ENCODE results near the gene ZP3.
"Not testable (repeated sequence)": the region's sequence is repeated elsewhere in the genome, so short reads cannot be mapped to it uniquely, and the experiment has no call there.

Gene ZP3

DNA sequence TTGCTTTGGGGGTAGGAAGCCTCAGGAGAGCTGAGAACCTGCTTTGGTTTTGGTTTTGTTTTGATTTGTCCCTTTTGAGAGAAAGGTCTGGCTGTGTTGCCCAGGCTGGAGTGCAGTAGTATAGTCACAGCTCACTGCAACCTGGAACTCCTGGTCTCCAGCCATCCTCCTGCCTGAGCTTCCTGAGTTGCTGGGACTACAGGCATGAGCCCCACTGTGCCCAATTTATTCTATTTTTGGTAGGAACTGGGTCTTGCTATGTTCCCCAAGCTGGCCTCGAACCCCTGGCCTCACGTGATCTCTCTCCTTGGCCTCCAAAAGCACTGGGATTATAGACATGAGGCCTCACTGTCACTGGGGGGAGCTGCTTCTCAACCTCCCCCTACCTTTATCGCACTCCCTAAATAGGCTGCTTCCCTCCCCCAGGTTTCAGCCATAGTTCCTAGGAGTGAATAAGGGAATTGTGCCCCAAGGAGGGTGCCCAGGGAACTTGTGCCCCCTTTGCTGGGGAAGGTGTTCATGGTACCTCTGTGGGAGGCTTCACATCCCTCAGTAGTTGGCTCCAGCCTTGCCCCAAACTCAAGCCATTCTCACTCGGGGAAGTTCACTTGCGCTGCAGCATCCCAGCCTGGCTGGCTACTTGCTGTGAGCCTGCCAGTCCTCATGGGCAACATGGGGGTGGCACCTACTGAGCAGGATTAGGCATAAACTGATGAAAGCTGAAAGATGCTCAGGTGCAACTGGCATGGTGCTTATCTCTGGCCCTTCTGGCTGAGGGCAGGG, 18.1 kb downstream of the ZP3 start:
- not testable (repeated sequence) for DNase-seq

DNA sequence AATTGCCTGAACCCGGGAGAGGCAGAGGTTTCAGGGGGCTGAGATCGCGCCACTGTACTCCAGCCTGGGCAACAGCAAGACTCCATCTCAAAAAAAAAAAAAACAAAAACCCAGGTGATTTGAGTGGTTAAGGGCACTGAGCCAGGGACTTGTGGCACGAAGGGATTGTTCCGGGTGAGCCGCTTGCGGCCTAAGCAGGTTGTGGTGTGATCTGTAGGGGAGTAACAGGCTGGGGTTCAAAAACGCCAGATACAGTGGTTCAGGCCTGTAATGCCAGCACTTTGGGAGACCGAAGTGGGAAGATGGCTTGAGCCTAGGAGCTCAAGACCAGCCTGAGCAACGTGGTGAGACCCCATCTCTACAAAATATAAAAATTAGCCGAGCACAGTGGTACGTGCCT, 19.1 kb downstream of the ZP3 start:
- DNase-seq = not testable (repeated sequence)

DNA sequence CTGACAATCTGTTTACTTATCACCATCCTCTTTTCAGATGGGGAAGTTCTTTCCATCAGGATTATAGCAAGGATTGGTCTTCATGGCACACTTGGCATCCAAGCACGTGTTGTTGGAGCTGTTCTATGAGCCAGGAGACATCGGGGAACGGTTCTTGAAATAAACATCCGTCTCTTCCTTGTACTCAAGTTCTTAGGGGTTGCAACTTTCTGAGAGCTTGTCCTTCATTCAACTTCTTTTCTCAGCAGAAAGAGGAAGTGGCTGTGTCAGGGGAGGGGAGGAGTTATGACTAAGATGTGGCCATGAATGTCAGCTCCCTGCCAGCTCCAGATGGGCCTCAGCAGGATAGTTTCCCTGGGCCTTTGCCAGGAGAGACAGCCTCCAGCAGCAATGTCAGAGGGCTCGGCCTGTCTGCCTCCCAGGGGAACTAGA, 20.8 kb downstream of the ZP3 start:
- peak in 5 of 14 donors; percentile 5 to 21 (median 13) for DNase-seq

DNA sequence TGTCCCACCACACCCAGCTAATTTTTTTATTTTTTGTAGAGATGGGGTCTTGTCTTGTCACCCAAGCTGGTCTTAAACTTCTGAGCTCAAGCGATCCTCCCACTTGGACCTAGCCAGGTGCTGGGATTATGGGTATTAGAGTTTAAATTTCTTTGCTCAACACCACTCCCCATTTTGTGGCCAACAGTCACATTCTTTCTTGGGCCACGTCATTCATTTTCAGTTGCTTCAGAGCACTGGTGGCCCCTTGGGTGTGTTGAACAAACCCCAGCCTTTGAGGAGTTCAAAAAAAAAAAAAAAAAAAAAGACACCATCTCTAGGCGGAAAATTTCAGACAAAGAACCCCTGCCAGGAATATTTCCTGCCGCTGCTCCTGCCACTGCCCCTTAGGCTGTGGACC, 32.3 kb downstream of the ZP3 start:
- DNase-seq = not testable (repeated sequence)

DNA sequence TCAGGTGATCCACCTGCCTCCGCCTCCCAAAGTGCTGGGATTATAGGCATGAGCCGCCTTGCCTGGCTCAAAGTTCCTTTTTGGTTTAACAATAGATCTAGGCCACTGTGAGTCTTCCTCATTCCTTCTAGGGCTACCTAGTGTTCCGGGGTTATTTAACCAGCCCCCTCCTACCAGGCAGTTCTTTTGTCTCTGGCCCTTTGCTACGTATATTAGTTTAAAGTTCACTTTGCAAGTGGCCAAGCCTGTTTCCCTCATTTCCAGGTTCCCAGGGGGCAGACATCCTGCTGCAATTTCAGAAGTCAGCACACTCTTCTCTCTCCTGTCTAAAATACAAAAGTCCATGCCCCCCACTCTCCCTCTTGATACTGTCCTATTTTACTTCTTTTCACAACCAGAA, 33.8 kb downstream of the ZP3 start:
- not testable (repeated sequence) for DNase-seq

DNA sequence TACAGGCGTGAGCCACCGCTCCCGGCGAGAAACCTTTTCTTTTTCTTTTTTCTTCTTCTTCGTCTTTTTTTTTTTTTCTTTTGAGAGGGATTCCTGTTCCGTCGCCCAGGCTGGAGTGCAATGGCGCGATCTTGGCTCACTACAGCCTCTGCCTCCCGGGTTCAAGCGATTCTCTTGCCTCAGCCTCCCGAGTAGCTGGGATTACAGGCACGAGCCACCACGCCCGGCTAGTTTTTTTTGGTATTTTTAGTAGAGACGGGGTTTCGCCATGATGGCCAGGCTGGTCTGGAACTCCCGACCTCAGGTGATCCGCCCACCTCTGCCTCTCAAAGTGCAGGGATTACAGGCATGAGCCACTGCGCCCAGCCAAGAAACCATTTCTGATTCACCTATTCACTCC, 36.0 kb downstream of the ZP3 start:
- DNase-seq = not testable (repeated sequence)

DNA sequence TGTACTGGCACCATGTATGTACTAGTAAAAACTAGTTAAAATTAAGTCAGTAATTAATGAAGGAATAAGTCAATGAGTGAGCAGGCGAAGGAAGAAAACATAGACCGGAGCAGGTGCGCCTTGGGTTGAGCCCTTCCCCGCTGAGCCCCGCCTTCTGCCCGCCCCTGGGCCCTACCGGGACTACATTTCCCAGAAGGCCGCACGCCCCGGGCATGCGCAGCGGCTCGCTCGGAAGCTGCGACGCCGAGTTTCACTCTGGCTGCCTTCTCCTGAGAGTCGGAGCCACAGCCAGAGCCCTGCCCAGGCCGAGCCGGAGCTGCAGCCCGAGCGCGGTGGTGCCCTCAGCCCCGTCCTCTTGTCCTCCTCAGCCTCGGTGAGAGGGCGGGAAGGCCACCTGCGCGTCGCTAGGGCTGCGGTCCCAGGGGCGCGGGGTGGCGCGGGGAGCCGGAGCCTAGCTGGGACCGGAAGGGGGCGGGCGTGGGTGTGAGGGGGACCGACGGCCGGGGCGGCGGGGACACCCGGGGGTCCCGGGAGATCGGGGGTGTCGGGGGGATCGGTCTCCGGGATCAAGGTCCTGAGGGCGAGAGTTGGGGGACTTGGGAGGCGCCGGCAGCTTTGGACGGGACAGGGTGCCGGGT, 36.8 kb downstream of the ZP3 start, which contains the start of gene DTX2:
TSS of gene DTX2 (plus strand) at position 246 of the 638 bp plus-strand sequence. CDS start 18,801 bp downstream, outside the sequence.
- not testable (repeated sequence) for DNase-seq

DNA sequence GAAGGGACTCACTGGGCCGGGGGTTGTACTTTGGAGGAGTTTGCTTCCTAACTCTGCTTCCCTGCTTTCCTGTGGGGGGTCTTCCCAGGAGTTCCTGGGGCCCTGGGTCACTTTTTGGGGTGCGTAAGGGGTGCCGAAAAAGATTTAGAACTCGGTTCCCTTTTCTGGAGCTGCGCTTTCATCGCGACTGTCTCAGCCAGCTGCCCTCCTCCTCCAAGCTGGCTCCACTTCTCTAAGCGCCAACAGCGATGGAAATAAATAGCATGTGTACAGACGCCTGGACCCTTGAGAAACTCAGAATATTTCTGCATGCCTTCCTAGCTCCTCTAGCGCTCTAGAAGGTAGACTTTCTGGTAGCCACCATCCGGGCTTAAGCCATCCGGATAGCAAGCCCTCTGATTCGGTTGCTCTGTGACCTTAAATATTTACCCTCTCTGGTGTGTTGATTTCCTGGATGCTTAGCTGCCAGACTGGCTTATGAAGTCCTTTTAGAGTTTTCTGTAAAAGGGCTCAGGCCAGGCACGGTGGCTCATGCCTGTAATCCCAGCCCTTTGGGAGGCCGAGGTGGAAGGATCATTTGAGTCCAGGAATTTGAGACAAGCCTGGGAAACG, 37.6 kb downstream of the ZP3 start:
- DNase-seq = not testable (repeated sequence)

DNA sequence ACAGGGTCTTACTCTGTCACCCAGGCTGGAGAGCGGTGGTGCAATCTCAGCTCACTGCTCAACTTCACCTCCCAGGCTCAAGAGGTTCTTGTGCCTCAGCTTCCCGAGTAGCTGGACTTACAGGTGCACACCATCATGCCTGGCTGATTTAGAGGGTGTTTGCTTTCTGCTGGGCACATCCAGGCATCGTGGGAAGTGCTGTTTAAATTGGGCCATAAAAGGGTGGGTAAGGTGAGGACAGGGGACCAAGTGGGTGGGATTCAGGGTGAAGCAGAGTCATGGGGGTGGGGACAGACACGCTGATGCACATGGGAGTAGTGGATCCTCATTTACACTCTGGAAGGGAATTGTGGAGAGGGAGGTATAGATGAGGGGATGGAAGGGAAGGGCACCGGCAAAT, 40.2 kb downstream of the ZP3 start:
- not testable (repeated sequence) for DNase-seq

DNA sequence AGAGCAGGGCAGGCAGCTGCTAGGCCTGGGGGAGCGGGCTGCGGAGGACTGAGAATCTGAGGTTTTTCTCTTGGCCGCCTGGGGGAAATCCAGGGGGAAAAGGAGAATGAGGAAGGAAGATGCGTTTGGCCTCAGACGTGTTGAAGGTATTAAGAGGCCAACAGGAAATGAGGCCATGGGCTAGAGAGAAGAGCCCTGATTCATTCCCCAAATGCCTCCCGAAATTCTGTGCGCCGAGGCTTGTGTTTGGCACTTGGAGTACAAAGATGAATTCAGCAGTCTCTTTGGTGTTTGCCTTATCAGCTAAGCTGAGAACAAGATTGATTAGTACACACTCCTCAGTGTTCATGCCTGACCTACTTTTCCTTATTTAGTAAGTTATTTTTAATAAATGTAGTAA, 41.2 kb downstream of the ZP3 start:
- not testable (repeated sequence) for DNase-seq

DNA sequence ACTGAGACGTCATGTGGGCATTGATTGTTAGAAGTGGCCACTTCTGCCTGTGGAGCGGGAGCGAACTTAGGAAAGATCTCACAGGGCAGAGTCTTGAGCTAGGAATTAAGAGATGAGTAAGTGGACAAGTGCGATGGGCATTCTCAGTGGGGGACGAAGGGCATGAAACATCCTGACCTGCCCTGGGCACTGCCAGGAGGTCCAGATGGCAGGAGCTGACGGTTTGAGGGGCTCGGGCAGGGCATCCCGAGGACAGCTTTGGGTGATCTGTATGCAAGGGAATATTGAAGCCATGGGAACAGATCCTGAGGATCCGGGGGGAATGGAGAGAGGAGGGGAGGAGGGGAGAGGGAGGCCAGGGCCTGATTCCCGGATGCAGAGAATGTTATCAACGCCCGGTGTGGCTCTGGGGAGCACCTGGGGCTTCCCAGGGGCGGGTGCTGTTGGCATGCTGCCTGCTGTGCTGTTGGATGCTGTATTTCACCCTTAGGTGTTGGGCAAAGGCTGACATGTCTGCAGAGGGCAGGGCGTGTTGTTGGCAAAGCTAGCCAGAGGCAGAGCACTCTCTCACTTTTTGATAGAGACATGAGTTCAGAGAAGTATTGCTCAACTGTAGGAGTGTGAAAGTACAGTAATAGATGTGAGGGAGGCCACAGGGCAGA, 43.1 kb downstream of the ZP3 start:
- DNase-seq = not testable (repeated sequence)

DNA sequence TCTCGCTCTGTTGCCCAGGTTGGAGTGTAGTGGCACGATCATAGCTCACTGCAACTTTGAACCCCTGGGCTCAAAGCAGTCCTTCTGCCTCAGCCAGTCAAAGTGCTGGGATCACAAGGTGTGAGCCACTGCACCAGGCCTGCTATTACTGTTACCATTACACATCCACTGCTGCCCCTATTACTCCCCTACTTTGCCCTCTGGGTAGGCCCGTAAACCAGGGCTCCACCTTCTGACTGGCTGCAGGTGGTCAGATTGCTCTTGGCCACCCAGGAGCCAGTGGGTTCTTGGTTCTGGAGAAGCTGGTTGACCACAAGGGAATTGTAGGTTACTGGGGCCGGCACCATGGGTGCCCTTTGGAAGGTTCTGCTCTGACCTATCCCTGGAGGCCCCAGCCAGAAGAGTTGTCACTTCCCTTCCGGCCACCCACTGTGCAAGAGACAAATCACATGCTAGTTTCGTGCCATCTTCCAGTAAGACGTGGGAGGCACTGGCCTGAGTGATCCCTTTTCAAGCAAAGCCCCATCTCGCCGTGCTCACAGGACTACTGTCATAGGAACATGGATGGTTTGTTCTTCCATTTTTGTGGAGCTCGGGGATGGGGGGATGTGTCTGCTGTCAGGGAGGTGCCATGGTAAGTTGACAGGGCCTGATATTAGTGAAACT, 46.9 kb downstream of the ZP3 start:
- DNase-seq = not testable (repeated sequence)

DNA sequence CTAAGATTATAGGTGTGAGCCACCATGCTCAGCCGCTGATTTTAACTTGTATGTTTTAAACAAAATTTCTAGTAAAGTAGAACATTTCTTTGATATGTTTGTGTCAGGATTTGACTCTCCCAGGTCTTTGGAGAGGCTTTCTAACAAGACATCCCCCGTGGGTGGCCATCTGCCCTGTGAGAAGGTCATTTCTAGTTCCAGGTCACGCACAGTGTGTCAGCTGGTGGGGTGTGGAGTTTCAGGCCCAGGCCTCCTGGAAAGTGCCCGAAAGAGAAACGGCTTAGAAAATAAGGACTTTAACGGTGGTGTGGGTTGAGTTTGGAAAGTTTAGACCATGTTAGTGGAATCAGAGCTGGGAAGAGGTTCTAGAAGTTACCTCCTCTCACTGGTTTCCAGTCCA, 48.3 kb downstream of the ZP3 start:
- not testable (repeated sequence) for DNase-seq

DNA sequence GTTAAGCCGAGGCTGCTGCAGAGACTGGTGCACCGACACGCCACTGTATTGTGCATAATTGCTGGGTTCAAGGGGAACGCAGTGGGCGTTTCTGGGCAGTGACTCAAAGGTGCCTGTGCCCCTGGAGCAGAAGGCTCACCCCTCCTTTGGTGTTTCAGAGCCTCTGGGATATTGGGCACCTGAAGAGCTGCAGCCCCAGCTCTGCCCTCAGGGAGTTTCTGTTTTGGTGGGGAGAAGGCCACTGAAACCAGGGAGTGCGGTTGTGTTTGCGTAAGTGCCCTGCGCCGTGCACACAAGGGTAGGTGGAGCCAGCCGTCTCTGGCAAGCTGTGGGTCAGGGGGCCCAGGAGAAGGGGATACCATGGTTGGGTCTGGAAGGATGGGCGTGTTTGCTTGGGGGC, 51.5 kb downstream of the ZP3 start:
- not testable (repeated sequence) for DNase-seq

DNA sequence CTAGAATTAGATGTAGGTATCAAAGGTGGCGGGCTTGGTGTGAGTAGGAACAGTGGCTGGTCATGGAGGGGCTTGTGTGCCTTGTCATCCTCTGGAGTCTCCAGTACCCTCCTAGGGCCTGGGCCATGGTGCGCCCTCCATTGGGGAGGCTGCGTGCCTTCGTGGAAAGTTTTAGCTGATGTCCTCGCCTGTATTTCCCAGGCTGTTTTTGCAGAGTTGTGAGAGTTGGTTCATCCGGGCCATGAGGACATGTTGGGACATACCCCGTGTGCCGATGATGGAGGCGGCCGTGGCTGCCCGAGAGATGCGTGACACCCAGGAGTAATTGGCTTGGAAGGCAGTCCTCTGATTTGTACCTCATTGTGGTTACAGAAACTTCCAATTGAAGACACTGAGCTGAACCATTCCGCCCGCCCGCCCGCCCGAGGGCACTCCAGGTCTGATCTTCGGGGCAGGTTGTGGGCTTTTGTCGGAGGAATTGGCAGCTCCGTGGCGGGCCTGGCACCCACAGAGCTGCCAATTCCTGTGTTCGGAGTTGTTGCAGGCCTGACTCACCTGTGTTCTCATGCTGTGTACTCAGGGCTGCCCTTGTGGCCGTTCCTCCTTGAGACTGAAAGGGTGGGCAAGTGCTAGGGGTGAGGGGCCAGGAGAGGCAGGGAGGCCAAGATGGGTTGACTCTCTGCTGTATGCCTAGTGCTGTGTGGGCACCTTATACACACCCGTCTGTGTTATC, 52.2 kb downstream of the ZP3 start:
- DNase-seq = not testable (repeated sequence)

DNA sequence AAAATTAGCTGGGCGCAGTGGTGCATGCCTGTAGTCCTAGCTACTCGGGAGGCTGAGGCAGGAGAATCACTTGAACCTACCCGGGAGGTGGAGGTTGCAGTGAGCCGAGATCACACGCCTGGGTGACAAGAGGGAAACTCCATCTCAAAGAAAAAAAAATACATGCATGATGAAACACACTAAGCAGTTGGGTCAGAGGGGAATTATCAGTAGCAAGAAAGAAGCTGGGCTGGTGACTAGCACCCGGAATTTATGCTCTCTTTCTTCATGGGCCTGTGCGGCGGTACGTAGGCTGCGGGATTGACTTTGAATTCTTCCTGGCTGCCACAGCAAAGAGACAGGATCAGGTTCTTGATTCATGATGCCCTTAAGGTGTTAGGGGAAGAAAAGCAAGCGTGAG, 54.9 kb downstream of the ZP3 start:
- not testable (repeated sequence) for DNase-seq

DNA sequence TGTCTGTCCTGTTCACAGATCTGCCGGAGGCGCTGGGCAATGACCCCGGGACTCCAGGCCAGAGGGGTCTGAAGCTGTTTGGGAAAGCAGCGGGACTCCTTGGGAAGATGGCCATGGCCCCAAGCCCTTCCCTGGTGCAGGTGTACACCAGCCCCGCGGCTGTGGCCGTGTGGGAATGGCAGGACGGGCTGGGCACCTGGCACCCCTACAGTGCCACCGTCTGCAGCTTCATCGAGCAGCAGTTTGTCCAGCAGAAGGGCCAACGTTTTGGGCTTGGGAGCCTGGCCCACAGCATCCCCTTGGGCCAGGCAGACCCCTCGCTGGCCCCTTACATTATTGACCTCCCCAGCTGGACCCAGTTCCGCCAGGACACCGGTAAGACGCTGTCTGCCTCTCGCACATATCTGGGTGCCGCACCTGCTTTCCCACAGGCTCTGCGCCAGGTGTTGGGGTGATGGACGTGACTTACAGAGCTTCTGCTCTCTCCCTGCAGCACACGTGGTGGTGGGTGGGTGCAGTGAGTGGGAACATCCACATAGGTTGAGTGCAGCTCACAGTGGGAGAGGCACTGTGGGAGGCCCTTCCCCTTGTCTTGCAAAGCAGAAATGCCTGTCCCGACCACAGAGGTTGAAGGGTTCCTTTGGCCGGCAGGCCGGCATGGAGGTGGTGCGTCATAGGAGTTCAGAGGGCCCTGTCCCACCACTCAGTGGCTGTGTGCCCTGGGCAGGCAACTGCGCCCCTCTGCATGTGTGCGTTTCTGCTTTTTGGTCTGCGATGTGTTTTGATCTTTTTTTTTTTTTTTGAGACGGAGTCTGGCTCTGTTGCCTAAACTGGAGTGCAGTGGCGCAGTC, 55.9 kb downstream of the ZP3 start:
- DNase-seq = not testable (repeated sequence)

DNA sequence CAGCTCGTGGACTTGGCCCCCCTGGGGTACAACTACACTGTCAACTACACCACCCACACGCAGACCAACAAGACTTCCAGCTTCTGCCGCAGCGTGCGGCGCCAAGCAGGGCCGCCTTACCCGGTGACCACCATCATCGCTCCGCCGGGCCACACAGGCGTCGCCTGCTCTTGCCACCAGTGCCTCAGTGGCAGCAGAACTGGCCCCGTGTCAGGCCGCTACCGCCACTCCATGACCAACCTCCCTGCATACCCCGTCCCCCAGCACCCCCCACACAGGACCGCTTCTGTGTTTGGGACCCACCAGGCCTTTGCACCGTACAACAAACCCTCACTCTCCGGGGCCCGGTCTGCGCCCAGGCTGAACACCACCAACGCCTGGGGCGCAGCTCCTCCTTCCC, 57.9 kb downstream of the ZP3 start:
- not testable (repeated sequence) for DNase-seq

DNA sequence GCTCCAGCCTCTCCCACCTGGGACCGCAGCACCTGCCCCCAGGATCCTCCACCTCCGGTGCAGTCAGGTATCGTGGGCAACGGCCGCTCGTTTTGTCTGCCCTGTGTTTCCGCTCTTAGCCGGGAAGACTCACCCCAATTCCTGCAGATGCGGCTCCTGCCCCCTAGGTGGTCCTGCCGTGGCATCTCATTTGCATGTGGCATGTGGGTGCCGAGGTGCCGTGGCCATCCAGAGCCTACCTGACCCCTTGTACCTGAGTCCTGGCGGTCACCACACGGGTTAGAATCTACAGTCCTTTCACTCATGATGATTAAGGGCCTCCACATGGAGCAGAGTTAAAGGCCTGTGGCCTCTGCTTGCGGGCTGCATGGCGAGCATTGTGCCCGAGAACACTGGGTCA, 58.3 kb downstream of the ZP3 start:
- DNase-seq = not testable (repeated sequence)

DNA sequence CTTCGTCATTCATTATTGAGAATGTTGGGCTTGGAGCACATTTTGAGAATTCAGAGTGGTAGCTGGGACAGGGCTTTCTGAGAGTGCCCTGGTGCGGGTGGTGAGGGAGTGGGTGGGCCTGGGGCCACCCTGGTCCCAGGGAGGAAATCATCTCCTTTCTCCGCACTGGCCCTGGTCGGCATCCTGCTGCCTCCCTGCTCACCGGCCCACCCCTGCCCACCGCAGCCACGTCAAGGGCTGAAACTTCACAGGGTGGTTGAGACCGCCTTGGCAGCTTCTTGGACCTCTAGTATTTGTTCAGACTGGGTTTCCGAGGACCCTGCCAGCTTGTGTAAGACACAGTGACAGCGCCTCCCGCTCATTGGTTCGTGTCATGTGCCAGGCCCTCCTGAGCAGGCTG, 59.7 kb downstream of the ZP3 start:
- DNase-seq = not testable (repeated sequence)

All from C1 segment of cervical spinal cord (tissue), 14 donors.